ENCODE measurements around the gene NPBWR2.

DNA sequence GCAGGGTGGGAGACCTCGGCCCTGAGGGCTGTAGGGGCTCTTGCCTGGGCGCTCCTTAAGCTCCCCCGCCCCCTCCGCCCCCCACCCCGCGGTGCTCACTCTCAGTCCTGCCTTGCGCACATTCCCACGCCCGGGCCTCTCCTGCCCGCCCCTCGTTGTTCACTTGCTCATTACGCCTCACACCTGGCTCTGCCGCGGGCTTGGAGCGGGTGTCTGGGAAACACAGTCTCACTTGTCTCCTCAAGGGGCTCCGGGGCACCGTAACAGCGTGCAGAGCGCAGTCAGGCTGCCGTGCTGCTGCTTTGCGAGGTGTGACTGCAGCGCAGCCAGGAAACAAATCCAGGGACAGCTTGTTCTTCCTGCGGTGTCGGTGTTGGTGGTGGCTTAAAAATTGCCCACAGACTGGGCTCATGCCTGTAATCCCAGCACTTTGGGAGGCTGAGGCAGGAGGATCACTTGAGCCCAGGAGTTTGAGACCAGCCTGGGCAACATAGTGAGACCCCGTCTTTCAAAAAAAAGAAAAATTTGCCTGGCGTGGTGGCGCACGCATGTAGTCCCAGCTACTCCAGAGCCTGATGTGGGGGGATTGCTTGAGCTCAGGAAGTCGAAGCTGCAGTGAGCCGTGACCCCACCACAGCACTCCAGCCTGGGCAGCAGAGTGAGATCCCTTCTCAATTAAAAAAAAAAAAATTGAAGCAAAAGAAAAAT lies 4.6 kb downstream of the NPBWR2 start:
- TF ChIP-seq, protein P1, sequence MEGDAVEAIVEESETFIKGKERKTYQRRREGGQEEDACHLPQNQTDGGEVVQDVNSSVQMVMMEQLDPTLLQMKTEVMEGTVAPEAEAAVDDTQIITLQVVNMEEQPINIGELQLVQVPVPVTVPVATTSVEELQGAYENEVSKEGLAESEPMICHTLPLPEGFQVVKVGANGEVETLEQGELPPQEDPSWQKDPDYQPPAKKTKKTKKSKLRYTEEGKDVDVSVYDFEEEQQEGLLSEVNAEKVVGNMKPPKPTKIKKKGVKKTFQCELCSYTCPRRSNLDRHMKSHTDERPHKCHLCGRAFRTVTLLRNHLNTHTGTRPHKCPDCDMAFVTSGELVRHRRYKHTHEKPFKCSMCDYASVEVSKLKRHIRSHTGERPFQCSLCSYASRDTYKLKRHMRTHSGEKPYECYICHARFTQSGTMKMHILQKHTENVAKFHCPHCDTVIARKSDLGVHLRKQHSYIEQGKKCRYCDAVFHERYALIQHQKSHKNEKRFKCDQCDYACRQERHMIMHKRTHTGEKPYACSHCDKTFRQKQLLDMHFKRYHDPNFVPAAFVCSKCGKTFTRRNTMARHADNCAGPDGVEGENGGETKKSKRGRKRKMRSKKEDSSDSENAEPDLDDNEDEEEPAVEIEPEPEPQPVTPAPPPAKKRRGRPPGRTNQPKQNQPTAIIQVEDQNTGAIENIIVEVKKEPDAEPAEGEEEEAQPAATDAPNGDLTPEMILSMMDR (IDR thresholded peaks at IDR 0.05): no peak
- no peak for TF ChIP-seq TAF1 (IDR thresholded peaks at IDR 0.05; ENCODE audit: borderline replicate concordance, low read depth, low read length)
- TF ChIP-seq, protein P2, sequence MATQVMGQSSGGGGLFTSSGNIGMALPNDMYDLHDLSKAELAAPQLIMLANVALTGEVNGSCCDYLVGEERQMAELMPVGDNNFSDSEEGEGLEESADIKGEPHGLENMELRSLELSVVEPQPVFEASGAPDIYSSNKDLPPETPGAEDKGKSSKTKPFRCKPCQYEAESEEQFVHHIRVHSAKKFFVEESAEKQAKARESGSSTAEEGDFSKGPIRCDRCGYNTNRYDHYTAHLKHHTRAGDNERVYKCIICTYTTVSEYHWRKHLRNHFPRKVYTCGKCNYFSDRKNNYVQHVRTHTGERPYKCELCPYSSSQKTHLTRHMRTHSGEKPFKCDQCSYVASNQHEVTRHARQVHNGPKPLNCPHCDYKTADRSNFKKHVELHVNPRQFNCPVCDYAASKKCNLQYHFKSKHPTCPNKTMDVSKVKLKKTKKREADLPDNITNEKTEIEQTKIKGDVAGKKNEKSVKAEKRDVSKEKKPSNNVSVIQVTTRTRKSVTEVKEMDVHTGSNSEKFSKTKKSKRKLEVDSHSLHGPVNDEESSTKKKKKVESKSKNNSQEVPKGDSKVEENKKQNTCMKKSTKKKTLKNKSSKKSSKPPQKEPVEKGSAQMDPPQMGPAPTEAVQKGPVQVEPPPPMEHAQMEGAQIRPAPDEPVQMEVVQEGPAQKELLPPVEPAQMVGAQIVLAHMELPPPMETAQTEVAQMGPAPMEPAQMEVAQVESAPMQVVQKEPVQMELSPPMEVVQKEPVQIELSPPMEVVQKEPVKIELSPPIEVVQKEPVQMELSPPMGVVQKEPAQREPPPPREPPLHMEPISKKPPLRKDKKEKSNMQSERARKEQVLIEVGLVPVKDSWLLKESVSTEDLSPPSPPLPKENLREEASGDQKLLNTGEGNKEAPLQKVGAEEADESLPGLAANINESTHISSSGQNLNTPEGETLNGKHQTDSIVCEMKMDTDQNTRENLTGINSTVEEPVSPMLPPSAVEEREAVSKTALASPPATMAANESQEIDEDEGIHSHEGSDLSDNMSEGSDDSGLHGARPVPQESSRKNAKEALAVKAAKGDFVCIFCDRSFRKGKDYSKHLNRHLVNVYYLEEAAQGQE (IDR thresholded peaks at IDR 0.05; ENCODE audit: low read depth, low read length): no peak
- TF ChIP-seq, protein P3, sequence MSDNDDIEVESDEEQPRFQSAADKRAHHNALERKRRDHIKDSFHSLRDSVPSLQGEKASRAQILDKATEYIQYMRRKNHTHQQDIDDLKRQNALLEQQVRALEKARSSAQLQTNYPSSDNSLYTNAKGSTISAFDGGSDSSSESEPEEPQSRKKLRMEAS (IDR thresholded peaks at IDR 0.05; ENCODE audit: low read depth): no peak

All from SK-N-SH (cell line).